Suppressor macrophage treated with lipopolysaccharide for 1 hour (primary cell): ENCODE data around the gene CCER1.

Experiments used
- DNase-seq, 3 donors: peaks; one replicate each; pipeline ENCODE4 v3.0.0-alpha.2; 2020 to 2022

Gene CCER1

DNA sequence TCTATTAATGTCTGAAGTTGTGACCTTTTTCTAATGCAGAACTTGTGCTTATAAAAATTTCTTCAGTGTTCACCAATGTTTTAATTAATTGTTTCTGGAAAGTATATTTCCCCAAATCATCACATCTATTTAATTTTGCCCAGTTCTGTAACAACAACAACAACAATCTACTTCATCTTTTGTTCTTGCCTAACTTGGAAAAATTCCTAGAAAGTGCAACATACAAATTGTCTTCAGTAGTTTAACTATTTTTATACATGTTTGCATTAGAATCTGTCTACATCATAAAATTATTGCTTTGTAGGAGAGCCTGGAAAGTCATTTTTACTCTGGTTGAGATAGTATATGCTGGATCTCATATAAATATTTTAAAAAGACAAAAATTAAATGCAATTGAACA lies 38.5 kb downstream of the CCER1 start:
- DNase-seq = no peak

DNA sequence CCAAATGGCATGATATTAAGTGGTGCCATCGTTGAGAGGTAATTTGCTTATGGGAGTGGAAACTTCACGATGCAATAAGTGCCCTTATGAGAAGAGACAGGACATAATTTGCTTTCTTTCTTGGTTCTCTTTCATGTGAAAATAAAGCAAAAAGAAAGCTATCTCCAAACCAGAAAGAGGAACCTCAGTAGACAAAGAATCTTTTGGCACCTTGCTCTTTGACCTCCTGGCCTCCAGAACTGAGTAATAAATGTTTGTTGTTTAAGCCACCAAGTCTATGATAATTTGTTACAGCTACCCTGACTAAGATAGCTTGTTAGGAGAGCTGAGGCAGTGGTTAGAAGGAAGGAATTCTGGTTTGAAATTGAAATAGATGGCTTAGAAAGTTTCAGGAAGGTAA lies 39.6 kb downstream of the CCER1 start:
- DNase-seq = no peak

DNA sequence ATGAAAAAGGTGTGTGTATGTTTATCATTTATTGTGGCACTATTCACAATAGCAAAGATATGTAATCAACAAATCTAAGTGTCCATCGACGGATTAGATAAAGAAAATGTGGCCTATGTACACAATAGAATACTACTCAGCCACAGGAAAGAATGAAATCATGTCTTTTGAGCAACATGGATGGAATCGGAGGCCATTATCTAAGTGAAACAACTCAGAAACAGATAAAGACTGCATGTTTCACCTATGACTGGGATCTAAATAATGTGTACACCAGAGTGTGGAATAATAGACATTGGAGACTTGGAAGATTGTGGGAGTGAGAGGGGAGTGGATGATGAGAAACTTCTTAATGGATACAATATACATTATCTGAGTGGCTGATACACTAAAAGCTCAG lies 44.0 kb downstream of the CCER1 start:
- no peak for DNase-seq

DNA sequence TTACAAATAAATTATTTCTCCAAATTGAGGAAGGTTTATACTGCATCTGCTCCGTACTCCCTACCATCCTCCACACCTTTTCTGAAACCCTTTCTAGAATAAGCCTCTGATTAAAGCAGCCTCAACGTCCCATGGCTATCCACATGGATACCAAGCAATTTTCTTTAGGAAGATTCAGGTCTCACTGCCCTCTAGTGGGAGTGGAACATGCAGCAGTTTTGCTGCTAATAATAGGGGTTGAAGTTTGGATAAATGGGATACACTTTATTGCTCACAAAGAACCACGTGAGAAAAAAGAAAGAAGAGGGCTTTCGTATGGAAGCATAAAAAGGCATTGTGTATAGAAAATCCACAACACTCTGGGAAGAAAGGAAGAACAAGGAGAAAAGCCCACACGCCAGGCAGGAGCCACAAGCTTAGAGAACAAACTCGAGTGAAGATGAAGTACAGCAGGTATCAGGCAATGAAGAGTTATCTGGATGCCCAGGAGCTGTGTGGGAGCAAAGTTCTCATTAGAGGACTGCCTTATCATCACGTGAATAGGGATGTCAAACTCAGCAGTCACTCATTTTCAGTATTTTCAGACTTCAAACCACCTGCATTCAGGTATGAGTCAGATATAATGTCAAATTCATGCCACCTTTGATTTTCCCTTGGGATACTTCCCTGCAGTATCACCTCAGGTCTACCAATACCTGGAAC lies 45.8 kb downstream of the CCER1 start:
- DNase-seq = peak; percentile 14 to 28 (median 21)

DNA sequence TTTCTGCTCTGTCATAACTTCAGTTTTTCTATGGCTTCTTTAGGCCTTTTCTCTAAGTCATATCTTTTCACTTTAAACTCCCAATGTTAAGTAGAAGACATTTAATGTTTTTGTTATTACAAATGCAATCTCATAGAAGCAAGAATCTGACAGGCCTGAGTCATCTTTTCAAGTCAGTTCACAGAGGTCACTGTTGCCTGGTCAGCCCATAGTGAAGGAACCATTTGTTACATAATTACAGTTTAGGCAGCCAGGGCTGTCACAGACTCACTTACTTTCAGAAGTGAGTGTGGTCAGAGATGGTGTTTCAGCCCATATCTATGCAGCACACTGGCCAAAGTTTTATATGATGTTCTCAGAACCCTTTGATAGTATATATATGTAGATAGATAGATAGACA lies 46.5 kb downstream of the CCER1 start:
- no peak for DNase-seq

DNA sequence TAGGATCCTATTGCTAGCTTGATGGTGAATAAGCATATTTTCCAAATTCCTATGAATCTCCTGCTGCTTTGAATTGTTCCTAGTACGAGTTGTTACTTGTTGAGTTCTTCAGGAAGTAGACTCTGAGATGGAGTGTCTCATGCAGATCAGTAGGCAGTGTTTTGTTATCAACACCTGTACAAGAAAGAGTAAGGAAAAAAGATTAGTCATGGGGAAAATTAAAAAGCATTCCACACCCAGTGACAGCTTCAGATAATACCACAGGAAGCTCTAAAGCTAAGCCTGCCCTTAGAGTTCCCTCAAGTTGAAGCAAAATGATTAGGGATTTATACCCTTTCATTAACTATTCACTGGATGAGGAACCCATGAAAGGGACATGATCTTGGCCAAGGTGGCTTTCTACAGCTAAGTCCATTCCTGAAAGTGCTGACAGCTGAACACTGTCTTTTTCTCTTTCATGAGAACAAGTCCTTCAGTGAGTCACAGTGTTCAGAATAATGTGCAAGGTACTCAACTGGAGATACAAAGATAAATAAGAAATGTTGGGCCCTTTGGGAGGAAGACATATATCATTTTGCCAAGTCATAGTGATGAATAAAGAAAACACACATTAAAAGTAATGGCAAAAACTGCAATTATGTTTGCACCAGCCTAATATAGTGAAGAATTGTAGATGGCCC lies 49.1 kb downstream of the CCER1 start:
- DNase-seq = no peak

DNA sequence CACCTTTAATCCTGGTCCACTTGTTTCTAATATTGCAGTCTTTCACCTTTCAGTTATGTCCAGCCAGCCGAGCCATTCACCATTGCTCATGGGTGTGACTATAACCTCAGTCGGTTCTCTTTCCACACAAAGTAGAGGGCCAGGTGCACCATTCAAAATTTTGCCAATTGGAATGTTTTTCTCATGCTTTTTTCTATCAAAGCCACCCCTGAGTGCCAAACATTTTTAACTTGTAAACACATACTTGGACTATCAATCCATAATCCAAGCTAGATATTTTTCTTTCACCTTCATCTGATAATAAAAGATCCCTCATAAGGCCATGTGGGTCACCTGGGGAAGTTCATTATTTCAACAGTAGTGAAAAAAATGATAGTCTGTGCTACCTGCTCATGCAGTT lies 52.4 kb downstream of the CCER1 start:
- DNase-seq = no peak
